ENCODE measurements around the gene ARCN1.
"Not testable (repeated sequence)": the region's sequence is repeated elsewhere in the genome, so short reads cannot be mapped to it uniquely, and the experiment has no call there.

ARCN1 gene

GRCh38 chr11:118545533-118545932, 26.7 kb upstream of the ARCN1 start:
- DNase-seq: no peak

DNA sequence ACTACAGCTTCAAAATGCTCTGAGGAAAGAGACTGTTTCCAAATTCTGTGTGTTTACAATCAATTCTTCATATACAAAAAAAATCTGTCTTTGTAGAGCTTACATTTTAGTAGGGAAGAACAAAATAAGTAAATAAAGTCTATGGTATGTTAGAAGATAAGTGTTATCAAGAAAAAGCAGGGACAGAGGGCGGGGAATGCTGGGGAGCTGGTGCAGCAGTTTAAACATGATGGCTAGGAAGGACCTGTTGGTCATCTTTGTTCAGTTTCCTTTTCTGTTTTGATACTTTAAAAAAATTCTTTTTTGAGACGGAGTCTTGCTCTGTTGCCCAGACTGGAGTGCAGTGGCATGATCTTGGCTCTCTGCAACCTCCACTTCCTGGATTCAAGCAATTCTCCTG, 25.1 kb upstream of the ARCN1 start:
- no peak for DNase-seq

GRCh38 chr11:118552341-118552740, 19.9 kb upstream of the ARCN1 start:
- no peak for DNase-seq

DNA sequence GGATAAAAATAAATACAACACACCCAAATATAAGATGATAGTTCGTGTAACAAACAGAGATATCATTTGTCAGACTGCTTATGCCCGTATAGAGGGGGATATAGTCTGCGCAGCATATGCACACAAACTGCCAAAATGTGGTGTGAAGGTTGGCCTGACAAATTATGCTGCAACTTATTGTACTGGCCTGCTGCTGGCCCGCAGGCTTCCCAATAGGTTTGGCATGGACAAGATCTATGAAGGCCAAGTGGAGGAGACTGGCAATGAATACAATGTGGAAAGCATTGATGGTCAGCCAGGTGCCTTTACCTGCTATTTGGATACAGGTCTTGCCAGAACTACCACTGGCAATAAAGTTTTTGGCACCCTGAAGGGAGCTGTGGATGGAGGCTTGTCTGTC, 11.4 kb upstream of the ARCN1 start:
- no peak for DNase-seq

DNA sequence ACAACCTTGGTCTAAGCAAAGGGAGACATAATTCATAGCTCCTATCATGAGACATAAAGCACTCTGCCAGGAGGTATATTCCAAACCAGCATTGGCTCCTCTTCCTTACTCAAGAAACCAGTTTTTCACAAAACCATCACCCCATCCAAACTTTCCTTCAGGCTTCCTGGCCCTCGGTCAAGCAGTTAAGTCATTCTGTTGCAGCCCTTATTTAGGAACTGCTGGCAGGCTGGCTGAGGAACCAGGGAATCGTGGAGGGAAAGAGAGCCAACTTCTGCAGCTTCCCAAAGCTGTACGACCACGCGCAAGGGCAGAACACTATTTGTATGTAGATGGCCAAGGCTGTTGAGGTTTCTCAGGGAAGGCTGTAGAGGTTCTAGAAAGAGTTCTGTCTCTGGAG, 7.2 kb upstream of the ARCN1 start:
- no peak for DNase-seq

DNA sequence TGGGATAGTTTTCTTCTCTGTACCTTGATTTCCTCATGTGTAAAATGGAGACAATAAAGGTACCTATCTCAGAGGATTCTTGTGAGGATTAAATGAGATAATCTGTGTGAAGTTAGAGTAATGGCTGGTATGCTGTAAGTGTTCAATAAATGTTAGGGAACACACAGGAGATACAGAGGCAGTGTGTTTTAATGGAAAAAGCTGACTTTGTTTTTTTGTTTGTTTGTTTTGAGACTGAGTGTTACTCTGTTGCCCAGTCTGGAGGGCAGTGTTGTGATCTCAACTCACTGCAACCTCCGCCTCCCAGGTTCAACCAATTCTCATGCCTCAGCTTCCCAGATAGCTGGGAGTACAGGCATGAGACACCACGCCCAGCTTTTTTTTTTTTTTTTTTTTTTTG, 2.5 kb upstream of the ARCN1 start:
- no peak for DNase-seq

- no peak for DNase-seq
Observed at GRCh38 chr11:118570787-118571186, 1.4 kb upstream of the ARCN1 start.

- DNase-seq: not testable (repeated sequence)
Observed at GRCh38 chr11:118571701-118572060, 528 bp upstream of the ARCN1 start.

DNA sequence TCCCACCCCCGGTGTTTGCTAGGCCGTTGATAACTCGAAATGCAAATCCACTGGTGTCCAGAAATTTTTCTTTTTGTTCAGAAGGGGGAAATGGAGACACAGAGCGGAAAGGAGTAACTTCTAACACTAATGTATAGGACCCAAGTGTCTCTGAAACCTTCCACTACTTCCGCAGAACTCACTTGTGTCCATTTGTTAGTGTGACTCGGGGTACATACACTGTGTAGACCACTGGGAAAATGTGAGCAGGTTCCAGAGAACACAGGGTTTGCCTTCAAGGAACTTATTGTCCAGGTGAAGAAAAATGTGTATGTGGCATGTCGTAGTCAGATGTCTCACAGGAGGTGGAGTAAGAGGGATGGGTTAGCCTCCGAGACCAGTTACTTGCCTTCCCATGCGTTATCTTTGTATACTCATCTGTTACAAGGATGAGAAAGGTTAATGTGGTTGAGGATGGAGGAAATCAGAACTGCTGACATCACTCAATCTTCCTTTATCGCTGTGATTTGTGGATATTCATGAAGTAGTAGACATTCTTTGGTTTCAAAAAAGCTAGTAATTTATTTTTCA, 857 bp downstream of the ARCN1 start:
- DNase-seq: peak; percentile 14 to 59

DNA sequence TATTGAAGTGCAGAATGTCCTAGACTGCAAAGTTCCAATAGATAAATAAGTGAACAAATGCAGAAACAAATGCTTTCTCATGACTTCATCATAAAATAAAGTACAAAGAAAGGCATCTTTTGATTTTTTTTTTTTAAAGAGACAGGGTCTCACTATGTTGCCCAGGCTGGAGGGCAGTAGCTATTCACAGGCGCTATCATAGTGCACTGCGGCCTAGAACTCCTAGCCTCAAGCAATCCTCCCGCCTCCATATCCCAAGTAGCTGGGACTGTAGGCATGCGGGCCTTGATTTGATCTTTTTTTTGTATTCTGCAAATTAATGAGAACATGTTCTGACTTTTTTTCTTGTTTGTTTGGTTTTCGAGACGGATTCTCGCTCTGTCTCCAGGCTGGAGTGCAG, 2.4 kb downstream of the ARCN1 start:
- DNase-seq: no peak

- DNase-seq: not testable (repeated sequence)
Observed at GRCh38 chr11:118577995-118578394, 5.8 kb downstream of the ARCN1 start.

DNA sequence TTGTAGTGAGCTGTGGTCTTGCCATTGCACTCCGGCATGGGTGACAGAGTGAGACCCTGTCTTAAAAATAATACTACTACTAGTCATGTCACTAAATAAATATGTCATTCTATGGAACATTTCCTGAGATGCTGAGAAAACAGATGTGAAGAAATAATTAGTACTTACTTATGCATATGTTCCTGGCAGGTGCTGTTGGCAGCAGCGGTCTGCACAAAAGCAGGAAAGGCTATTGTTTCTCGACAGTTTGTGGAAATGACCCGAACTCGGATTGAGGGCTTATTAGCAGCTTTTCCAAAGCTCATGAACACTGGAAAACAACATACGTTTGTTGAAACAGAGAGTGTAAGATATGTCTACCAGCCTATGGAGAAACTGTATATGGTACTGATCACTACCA, 8.8 kb downstream of the ARCN1 start:
- DNase-seq: no peak

GRCh38 chr11:118587952-118588351, 15.7 kb downstream of the ARCN1 start:
- DNase-seq: no peak

DNA sequence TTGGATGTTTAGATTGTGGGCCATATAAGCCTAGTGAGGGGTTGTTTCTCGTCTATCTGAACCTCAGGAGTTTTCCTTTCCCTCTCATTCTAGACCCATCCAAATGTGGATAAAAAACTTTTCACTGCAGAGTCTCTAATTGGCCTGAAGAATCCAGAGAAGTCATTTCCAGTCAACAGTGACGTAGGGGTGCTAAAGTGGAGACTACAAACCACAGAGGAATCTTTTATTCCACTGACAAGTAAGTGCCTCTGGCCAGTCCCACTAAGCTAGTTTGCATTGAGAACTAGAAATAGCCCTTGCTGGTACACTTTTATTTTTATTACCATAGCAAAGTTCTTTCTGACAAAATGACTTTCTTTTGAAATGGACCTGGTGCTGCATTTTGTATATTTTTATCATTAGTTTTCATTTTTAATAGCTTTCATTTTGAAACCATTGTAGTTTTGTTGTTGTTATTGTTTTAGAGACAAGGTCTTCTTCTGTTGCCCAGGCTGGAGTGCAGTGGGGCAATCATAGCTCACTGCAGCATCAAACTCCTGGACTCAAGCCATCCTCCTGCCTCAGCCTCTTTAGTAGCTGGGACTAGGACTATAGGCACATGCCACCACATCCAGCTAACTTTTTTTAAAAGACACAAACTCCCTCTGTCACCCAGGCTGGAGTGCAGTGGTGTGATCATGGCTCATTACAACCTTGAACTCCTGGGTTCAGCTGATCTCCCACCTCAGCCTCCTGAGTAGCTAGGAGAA, 20.6 kb downstream of the ARCN1 start:
- DNase-seq: no peak

- DNase-seq: peak in 1 of 2 donors; percentile 77
Observed at GRCh38 chr11:118594984-118595383, 22.8 kb downstream of the ARCN1 start.

DNA sequence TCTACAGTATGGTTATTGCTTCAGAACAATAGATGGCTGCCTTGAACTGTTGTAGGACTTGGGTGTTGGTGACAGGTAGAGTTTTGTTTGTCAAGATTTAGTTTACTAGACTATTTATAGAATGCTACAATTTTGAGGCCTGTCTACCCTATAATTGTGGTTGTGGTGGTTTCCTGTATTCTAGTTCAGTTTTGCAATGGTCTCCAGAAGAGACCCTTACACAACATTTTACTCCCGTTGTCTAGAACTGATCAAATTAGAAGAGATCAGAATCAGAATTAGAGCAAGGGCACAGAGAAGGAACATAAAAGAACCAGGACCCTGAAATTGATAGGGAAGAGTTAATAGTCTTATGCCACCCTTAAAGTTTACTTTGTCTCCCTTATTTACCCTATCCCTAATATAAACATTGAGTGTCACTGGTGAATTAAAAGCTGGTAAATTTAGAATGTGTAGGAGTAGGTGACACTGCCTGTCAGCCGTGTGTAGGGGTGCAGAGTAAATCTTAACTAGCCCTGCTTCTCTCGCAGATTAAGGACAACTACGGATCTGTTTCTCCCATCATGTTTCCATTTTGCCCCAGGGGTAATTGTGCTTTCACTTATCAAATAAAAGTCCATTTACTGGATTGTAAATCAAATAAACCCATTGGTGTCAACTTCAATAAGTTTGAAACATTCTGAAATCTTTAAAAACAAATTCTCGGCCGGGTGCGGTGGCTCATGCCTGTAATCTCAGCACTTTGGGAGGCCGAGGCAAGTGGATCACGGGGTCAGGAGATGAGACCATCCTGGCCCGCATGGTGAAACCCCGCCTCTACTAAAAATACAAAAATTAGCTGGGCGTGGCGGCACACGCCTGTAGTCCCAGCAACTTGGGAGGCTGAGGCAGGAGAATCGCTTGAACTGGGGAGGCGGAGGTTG, 24.3 kb downstream of the ARCN1 start:
- DNase-seq: no peak

- DNase-seq: no peak
Observed at GRCh38 chr11:118597556-118597955, 25.3 kb downstream of the ARCN1 start.

DNA sequence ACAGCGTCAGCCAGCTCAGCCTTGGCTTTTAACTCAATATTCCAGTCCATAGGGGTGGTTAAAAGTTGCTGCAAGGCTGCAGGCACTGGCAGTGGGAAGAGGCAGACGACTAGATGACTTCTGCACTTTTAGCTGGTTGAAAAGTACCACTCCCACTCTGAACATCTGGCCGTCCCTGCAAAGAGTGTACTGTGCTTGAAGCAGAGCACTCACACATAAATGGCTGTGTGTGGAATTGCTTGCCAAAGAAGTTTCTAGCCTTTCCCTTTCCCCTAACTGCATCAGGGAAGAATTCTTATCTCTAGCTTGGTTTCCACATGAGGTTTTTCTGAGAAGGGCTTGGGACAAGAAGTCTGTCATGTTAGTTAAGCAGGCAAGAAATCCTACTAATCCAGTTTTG, 30.1 kb downstream of the ARCN1 start:
- no peak for DNase-seq

GRCh38 chr11:118603709-118604108, 31.5 kb downstream of the ARCN1 start:
- DNase-seq: not testable (repeated sequence)

- no peak for DNase-seq
Observed at GRCh38 chr11:118604566-118604965, 32.4 kb downstream of the ARCN1 start.

GRCh38 chr11:118605116-118605867, 33.1 kb downstream of the ARCN1 start:
- DNase-seq: no peak

DNA sequence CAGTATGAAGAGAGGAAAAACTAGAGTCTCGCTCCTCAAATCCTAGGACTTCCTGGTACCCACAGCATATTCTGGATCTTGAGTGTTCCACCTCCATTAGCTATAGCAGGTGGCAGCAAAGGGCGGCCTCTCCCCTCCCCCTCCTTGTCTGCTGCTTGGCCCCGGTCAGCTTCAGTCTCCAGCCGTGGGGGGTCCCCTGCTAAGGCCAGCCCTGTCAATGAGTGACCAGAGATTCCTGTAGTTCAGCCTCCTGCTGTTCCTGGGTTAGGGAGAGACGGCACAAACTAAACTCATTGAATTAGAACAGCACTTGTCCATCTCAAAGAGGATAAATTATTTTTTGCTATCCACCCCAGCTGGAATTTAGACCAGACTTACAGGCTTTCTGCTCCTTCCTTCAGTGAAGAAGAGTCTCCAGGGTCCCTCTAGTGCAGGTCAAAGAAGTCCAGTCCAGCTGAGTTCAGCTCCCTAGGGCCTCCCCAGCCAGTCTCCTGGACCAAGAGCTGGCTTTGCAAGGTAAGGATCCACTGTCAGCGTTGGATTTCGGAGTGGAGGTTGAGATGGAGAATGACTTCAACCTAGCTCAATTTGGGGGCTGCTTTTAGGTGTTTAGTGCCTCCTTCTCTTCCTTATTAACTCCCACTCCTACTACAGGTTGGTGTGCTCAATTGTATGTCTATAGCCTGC, 34.1 kb downstream of the ARCN1 start:
- no peak for DNase-seq

- DNase-seq: no peak
Observed at GRCh38 chr11:118606844-118607228, 34.6 kb downstream of the ARCN1 start.

Measured in CD4-positive, alpha-beta T cell treated with Interleukin-1 beta for 1 hour (primary cell).